ENCODE measurements around the gene BCL2L2. TPM values are rescaled to one million over a fixed set of nuclear protein-coding genes. Genes with fewer than 3 reads are reported as not detected.

The BCL2L2 gene
- total and polyA plus RNA-seq, 9 of the 15 experiments (the other 6 are each of a cell fraction or from before 2014, with no cell fraction given), result 2.6 to 32.5 (median 14.7) TPM

DNA sequence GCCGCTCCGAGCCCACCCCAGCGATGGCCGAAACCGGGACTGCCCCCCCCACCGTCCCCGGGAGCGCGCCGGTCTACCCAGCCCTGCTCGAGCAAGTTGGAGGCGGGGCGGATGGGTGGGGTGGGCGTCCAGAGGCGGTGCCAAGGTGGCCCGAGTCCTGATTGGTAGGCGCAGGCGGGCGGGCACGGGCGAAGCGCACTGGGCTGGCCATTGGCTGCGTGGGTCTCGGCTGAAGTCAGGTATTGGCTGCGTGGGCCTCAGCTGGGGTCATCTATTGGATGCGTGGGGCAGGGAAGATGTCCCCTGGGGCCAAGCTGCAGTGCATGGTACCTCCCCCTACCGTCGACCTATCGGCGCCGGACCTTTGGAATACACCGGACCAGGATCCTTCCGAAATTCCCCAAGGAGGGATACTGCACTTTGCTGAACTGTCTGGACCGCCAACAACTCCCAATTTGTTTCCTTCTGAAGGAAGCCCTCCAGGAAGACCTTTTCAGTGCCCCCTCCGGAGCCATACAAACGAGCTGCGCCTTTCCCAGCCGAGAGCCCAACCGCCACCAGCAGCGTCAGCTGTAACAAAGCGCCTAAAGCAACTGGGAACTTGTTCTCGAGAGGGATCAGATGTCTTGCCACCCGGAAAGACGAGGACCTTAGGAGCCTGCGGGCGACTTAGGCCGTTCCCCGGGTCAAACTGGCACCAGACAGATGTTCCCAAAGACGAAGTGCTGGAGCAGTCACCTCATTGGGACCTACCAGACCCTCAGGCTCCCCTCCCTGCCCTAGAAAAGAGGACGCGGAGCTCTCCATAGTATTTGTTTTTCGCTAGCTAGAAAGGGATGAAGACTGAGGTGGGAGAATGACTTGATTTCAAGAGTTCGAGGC is 20.4 kb upstream of the BCL2L2 start, which contains the start of gene HOMEZ (continued):
- TF ChIP-seq, protein P1, sequence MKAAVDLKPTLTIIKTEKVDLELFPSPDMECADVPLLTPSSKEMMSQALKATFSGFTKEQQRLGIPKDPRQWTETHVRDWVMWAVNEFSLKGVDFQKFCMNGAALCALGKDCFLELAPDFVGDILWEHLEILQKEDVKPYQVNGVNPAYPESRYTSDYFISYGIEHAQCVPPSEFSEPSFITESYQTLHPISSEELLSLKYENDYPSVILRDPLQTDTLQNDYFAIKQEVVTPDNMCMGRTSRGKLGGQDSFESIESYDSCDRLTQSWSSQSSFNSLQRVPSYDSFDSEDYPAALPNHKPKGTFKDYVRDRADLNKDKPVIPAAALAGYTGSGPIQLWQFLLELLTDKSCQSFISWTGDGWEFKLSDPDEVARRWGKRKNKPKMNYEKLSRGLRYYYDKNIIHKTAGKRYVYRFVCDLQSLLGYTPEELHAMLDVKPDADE (conservative IDR thresholded peaks at IDR 0.05; ENCODE audit: control insufficient read depth, low read depth, low read length), result no peak
- TF ChIP-seq, protein P2, sequence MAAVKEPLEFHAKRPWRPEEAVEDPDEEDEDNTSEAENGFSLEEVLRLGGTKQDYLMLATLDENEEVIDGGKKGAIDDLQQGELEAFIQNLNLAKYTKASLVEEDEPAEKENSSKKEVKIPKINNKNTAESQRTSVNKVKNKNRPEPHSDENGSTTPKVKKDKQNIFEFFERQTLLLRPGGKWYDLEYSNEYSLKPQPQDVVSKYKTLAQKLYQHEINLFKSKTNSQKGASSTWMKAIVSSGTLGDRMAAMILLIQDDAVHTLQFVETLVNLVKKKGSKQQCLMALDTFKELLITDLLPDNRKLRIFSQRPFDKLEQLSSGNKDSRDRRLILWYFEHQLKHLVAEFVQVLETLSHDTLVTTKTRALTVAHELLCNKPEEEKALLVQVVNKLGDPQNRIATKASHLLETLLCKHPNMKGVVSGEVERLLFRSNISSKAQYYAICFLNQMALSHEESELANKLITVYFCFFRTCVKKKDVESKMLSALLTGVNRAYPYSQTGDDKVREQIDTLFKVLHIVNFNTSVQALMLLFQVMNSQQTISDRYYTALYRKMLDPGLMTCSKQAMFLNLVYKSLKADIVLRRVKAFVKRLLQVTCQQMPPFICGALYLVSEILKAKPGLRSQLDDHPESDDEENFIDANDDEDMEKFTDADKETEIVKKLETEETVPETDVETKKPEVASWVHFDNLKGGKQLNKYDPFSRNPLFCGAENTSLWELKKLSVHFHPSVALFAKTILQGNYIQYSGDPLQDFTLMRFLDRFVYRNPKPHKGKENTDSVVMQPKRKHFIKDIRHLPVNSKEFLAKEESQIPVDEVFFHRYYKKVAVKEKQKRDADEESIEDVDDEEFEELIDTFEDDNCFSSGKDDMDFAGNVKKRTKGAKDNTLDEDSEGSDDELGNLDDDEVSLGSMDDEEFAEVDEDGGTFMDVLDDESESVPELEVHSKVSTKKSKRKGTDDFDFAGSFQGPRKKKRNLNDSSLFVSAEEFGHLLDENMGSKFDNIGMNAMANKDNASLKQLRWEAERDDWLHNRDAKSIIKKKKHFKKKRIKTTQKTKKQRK (IDR thresholded peaks at IDR 0.05; ENCODE audit: borderline replicate concordance, low read depth, low read length), result peak; percentile 52; the same call in 1 of the 2 replicates
- TF ChIP-seq ZBTB7A (IDR thresholded peaks at IDR 0.05; ENCODE audit: borderline replicate concordance, control insufficient read depth, low read depth, low read length) (peak; percentile 47; the same call in 1 of the 2 replicates), MTA3 (IDR thresholded peaks at IDR 0.05; ENCODE audit: borderline replicate concordance) (peak; percentile 72; the same call in 1 of the 2 replicates), MCM7 (IDR thresholded peaks at IDR 0.05) (no peak), DACH1 (IDR thresholded peaks at IDR 0.05; ENCODE audit: partially characterized antibody) (peak; percentile 64), ZBTB43 (CRISPR knock-in tag; IDR thresholded peaks at IDR 0.05) (no peak; the same call in 1 of the 2 replicates)
- TF ChIP-seq, protein P3, sequence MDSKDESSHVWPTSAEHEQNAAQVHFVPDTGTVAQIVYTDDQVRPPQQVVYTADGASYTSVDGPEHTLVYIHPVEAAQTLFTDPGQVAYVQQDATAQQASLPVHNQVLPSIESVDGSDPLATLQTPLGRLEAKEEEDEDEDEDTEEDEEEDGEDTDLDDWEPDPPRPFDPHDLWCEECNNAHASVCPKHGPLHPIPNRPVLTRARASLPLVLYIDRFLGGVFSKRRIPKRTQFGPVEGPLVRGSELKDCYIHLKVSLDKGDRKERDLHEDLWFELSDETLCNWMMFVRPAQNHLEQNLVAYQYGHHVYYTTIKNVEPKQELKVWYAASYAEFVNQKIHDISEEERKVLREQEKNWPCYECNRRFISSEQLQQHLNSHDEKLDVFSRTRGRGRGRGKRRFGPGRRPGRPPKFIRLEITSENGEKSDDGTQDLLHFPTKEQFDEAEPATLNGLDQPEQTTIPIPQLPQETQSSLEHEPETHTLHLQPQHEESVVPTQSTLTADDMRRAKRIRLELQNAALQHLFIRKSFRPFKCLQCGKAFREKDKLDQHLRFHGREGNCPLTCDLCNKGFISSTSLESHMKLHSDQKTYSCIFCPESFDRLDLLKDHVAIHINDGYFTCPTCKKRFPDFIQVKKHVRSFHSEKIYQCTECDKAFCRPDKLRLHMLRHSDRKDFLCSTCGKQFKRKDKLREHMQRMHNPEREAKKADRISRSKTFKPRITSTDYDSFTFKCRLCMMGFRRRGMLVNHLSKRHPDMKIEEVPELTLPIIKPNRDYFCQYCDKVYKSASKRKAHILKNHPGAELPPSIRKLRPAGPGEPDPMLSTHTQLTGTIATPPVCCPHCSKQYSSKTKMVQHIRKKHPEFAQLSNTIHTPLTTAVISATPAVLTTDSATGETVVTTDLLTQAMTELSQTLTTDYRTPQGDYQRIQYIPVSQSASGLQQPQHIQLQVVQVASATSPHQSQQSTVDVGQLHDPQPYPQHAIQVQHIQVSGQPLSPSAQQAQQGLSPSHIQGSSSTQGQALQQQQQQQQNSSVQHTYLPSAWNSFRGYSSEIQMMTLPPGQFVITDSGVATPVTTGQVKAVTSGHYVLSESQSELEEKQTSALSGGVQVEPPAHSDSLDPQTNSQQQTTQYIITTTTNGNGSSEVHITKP (IDR thresholded peaks at IDR 0.05; ENCODE audit: partially characterized antibody), result peak; percentile 63
- TF ChIP-seq, protein P4, sequence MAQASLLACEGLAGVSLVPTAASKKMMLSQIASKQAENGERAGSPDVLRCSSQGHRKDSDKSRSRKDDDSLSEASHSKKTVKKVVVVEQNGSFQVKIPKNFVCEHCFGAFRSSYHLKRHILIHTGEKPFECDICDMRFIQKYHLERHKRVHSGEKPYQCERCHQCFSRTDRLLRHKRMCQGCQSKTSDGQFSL (CRISPR knock-in tag; IDR thresholded peaks at IDR 0.05), result peak; percentile 99
- TF ChIP-seq, protein P4 (tag; IDR thresholded peaks at IDR 0.05), result peak in 1 of 2 experiments; percentile 99; a peak in 2 of 4 replicates
- TF ChIP-seq, protein P5, sequence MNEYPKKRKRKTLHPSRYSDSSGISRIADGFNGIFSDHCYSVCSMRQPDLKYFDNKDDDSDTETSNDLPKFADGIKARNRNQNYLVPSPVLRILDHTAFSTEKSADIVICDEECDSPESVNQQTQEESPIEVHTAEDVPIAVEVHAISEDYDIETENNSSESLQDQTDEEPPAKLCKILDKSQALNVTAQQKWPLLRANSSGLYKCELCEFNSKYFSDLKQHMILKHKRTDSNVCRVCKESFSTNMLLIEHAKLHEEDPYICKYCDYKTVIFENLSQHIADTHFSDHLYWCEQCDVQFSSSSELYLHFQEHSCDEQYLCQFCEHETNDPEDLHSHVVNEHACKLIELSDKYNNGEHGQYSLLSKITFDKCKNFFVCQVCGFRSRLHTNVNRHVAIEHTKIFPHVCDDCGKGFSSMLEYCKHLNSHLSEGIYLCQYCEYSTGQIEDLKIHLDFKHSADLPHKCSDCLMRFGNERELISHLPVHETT (CRISPR knock-in tag; conservative IDR thresholded peaks at IDR 0.05 in 1 of 2, IDR thresholded peaks at IDR 0.05 in 1 of 2), result peak in 1 of 2 experiments; percentile 91; a peak in 2 of 4 replicates

Data from K562 (cell line).